PC-3 (cell line): ENCODE results near the gene ASPRV1. TPM values are rescaled to one million over a fixed set of nuclear protein-coding genes. Genes with fewer than 3 reads are reported as not detected.

Experiments used
- ATAC-seq: fragments of 200-7000 bp; cut with Tn5 transposase; 2 replicates; pipeline ENCODE4 v1.9.1; 2020; ENCODE audit warnings: mild to moderate bottlenecking, moderate library complexity
- BruUV-seq: library from RNA; stranded (reverse); fragments of 400-500 nt; replicated peaks from 2 replicates; lab custom pipeline; 2021; lab: Mats Ljungman, UMichigan
- CTCF ChIA-PET: fragments of 300-600 bp; sonication (Branson Sonifier 250); formaldehyde crosslinking; loops from one replicate; lab custom pipeline; 2022; ENCODE audit warnings: antibody characterized with exemption; lab: Charles Lee
- POLR2A ChIA-PET: fragments of 300-600 bp; sonication (Branson Sonifier 250); formaldehyde crosslinking; loops from one replicate; lab custom pipeline; 2022; ENCODE audit warnings: antibody characterized with exemption; ENCODE audit not compliant: unreplicated experiment; lab: Charles Lee
- DNase-seq: peaks from one replicate; pipeline ENCODE4 v3.0.0-alpha.2; 2015
- H2AFZ ChIP-seq: fragments of 300-600 bp; sonication (generic); 2 replicates; pipeline ENCODE4 v1.6.0; 2016; ENCODE audit warnings: antibody characterized with exemption, low read length
- H3F3A ChIP-seq: fragments of 300-600 bp; sonication (generic); one replicate; pipeline ENCODE4 v1.6.0; 2017; ENCODE audit warnings: antibody characterized with exemption, low read length, control low read depth, mild to moderate bottlenecking; ENCODE audit not compliant: unreplicated experiment
- H3K27ac ChIP-seq: fragments of 300-600 bp; sonication (generic); 2 replicates; pipeline ENCODE4 v1.5.1; 2016; ENCODE audit warnings: mild to moderate bottlenecking, low read length
- H3K27me3 ChIP-seq: fragments of 300-600 bp; sonication (generic); 2 replicates; pipeline ENCODE4 v1.6.1; 2016; ENCODE audit warnings: low read length, mixed read lengths
- H3K36me3 ChIP-seq: fragments of 300-600 bp; sonication (generic); 2 replicates; pipeline ENCODE4 v1.6.1; 2016; ENCODE audit warnings: low read depth, mixed run types, low read length, mixed read lengths
- H3K4me1 ChIP-seq: fragments of 300-600 bp; sonication (generic); 2 replicates; pipeline ENCODE4 v1.5.1; 2016; ENCODE audit warnings: low read length; ENCODE audit not compliant: insufficient read depth
- H3K4me2 ChIP-seq: fragments of 300-600 bp; sonication (generic); 2 replicates; pipeline ENCODE4 v1.6.0; 2016; ENCODE audit warnings: low read length
- H3K4me3 ChIP-seq: fragments of 300-600 bp; sonication (generic); 2 replicates; pipeline ENCODE4 v1.5.1; 2016; ENCODE audit warnings: mild to moderate bottlenecking, low read length, mixed read lengths
- H3K79me2 ChIP-seq: fragments of 300-600 bp; sonication (generic); 2 replicates; pipeline ENCODE4 v1.6.1; 2017; ENCODE audit warnings: low read length, mixed read lengths
- H3K9ac ChIP-seq: fragments of 300-600 bp; sonication (generic); 2 replicates; pipeline ENCODE4 v1.6.0; 2016; ENCODE audit warnings: mild to moderate bottlenecking, low read length
- H3K9me2 ChIP-seq: fragments of 300-600 bp; sonication (generic); replicated peaks from 2 replicates; pipeline ENCODE4 v1.6.1; 2016; ENCODE audit warnings: mixed run types, low read length, mixed read lengths
- H3K9me3 ChIP-seq: fragments of 300-600 bp; sonication (generic); 2 replicates; pipeline ENCODE4 v1.6.1; 2016; ENCODE audit warnings: low read length, mixed read lengths
- H4K20me1 ChIP-seq: fragments of 300-600 bp; sonication (generic); 2 replicates; pipeline ENCODE4 v1.6.1; 2016; ENCODE audit warnings: low read length, mixed read lengths
- CTCF ChIP-seq: fragments of 300-600 bp; sonication (generic); conservative IDR thresholded peaks from 2 replicates; pipeline ENCODE4 v1.5.1; 2017; ENCODE audit warnings: antibody characterized with exemption, low read depth, mild to moderate bottlenecking, low read length
- EZH2 ChIP-seq: fragments of 300-600 bp; sonication (generic); IDR thresholded peaks from one replicate; pipeline ENCODE4 v1.6.1; 2017; ENCODE audit warnings: antibody characterized with exemption, mild to moderate bottlenecking, low read length; ENCODE audit not compliant: unreplicated experiment
- EZH2phosphoT487 ChIP-seq: fragments of 300-600 bp; sonication (generic); IDR thresholded peaks from 2 replicates; pipeline ENCODE4 v1.6.1; 2018; ENCODE audit warnings: mild to moderate bottlenecking, antibody characterized with exemption, low read length, borderline replicate concordance
- intact Hi-C: fragments of 100-400 bp; cut with micrococcal nuclease; formaldehyde crosslinking; loops from 2 replicates; pipeline ENCODE4 v1.9.0; 2023
- total RNA-seq: library from RNA; depleted of rRNA; stranded (reverse); fragments of >200 nt; gene quantifications from 2 replicates; pipeline ENCODE4 v1.2.3, GENCODE V29; 2014

The ASPRV1 gene
- total RNA-seq, 1 experiment from 2014 or later, result not detected

- no peaks in the 10 kb centered on the region for H3K9me2 ChIP-seq
- H3F3A ChIP-seq, result no peaks in the 10 kb centered on the region
- no peaks in the 10 kb centered on the region for H3K79me2 ChIP-seq
- ATAC-seq, result no peak
- POLR2A ChIA-PET, result no interaction called here
- no peaks in the 10 kb centered on the region for H3K36me3 ChIP-seq
- no peak overlapping the region for H3K9ac ChIP-seq
- H4K20me1 ChIP-seq, result no peaks in the 10 kb centered on the region
- no peak for DNase-seq
- H3K9me3 ChIP-seq, result no peaks in the 10 kb centered on the region
- TF ChIP-seq EZH2phosphoT487 (no peak), CTCF (no peak), EZH2 (no peak)
- BruUV-seq, result no TSS peak
- intact Hi-C loops, result no loop called here
- H3K4me3 ChIP-seq, result no peak overlapping the region
- no peak overlapping the region for H2AFZ ChIP-seq
- no peak overlapping the region for H3K27ac ChIP-seq
- no peak overlapping the region for H3K4me2 ChIP-seq
- no peaks in the 10 kb centered on the region for H3K27me3 ChIP-seq
- no peaks in the 10 kb centered on the region for H3K4me1 ChIP-seq
- CTCF ChIA-PET, result no interaction called here
Measured at GRCh38 chr2:69956475-69956979, 4.9 kb downstream of the ASPRV1 start.

GRCh38 chr2:69955029-69955428 is 6.4 kb downstream of the ASPRV1 start:
- Histone ChIP-seq H2AFZ (no peak overlapping the region), H3K79me2 (no peaks in the 10 kb centered on the region), H3K27me3 (no peaks in the 10 kb centered on the region), H3K9me2 (no peaks in the 10 kb centered on the region), H3F3A (no peaks in the 10 kb centered on the region), H3K27ac (no peak overlapping the region), H3K4me1 (no peaks in the 10 kb centered on the region), H3K9ac (no peak overlapping the region), H3K36me3 (no peaks in the 10 kb centered on the region), H3K4me2 (no peak overlapping the region), H4K20me1 (no peaks in the 10 kb centered on the region), H3K4me3 (no peak overlapping the region), H3K9me3 (no peaks in the 10 kb centered on the region)
- intact Hi-C loops, result no loop called here
- BruUV-seq, result no TSS peak
- no peak for TF ChIP-seq CTCF
- TF ChIP-seq EZH2, result no peak
- TF ChIP-seq EZH2phosphoT487, result no peak
- DNase-seq (no peak), ATAC-seq (no peak)
- CTCF ChIA-PET, result no interaction called here
- POLR2A ChIA-PET, result no interaction called here

- Histone ChIP-seq H3K9ac (no peak overlapping the region), H3K9me3 (no peaks in the 10 kb centered on the region), H2AFZ (no peak overlapping the region), H3K27me3 (no peaks in the 10 kb centered on the region), H3K9me2 (no peaks in the 10 kb centered on the region), H3K27ac (no peak overlapping the region), H3K79me2 (no peaks in the 10 kb centered on the region), H3K4me3 (no peak overlapping the region), H3F3A (no peaks in the 10 kb centered on the region), H3K4me1 (no peaks in the 10 kb centered on the region), H4K20me1 (no peaks in the 10 kb centered on the region), H3K4me2 (no peak overlapping the region), H3K36me3 (no peaks in the 10 kb centered on the region)
- DNase-seq (no peak), ATAC-seq (no peak)
- no TSS peak for BruUV-seq
- intact Hi-C loops, result no loop called here
- ChIA-PET POLR2A (no interaction called here), CTCF (no interaction called here)
- no peak for TF ChIP-seq EZH2phosphoT487
- no peak for TF ChIP-seq EZH2
- TF ChIP-seq CTCF, result no peak
Measured at GRCh38 chr2:69954084-69954483, 7.3 kb downstream of the ASPRV1 start.
